Fibroblast of lung (primary cell): ENCODE data around the gene C1orf105.

Source experiments
- EZH2 ChIP-seq: IDR thresholded peaks from 2 replicates; pipeline ENCODE4 v1.5.1; 2012; ENCODE audit warnings: low read length, control low read depth, mild to moderate bottlenecking; ENCODE audit errors: missing control alignments
- TF ChIP-seq, protein P1 (sequence below), 2 donors: IDR thresholded peaks in 1 of 2; conservative IDR thresholded peaks in 1 of 2; 1 replicate in 1 of 2; 2 replicates in 1 of 2; pipeline ENCODE4 v1.5.1; 2011 to 2012; ENCODE audit warnings: low read length in 2 of 2, control low read depth in 1 of 2, inconsistent platforms in 1 of 2, low read depth in 1 of 2, mild to moderate bottlenecking in 1 of 2

DNA sequence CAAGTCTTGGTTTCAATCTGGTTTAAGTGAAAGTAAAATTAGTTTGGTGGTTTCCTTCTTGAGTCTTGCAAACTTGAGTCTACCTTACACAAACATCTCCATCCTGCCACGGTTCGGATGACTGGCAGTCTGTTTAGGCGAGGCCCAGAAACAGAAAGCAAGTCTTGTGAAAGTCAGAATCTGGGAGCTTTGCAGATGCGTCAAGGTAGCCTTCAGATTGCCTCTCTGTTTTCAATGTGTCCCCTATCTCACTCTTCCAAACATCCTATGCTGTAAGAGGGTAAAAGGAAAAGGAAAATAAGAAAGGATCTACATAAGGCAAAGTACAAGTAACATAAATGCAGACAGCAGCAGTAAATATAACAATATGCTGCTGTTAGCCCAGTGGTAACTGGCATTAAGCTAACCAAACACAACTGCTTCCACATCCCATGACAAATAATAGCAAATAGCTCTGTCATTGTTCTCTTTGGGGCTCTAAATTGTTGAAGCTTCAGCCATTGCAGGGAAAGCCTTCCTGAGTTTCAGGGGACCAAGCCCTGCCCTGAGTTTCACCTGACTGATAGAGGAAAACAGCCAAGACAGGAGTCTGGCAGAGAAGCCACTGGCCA, 26.2 kb upstream of the C1orf105 start:
- TF ChIP-seq, protein P1, sequence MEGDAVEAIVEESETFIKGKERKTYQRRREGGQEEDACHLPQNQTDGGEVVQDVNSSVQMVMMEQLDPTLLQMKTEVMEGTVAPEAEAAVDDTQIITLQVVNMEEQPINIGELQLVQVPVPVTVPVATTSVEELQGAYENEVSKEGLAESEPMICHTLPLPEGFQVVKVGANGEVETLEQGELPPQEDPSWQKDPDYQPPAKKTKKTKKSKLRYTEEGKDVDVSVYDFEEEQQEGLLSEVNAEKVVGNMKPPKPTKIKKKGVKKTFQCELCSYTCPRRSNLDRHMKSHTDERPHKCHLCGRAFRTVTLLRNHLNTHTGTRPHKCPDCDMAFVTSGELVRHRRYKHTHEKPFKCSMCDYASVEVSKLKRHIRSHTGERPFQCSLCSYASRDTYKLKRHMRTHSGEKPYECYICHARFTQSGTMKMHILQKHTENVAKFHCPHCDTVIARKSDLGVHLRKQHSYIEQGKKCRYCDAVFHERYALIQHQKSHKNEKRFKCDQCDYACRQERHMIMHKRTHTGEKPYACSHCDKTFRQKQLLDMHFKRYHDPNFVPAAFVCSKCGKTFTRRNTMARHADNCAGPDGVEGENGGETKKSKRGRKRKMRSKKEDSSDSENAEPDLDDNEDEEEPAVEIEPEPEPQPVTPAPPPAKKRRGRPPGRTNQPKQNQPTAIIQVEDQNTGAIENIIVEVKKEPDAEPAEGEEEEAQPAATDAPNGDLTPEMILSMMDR (conservative IDR thresholded peaks at IDR 0.05 in 1 of 2, IDR thresholded peaks at IDR 0.05 in 1 of 2; ENCODE audit: low read depth in 1 of 2, low read length in 2 of 2), result no peak
- no peak for TF ChIP-seq EZH2
